GM12892 (cell line): Measurements from ENCODE around the gene GRPEL1.

Source experiments
- POLR2A ChIP-seq: IDR thresholded peaks from 2 replicates; pipeline ENCODE4 v1.6.1; 2011; ENCODE audit warnings: low read depth, low read length, control low read depth
- POLR2AphosphoS5 ChIP-seq: IDR thresholded peaks from 2 replicates; pipeline ENCODE4 v1.6.1; 2011; ENCODE audit warnings: low read depth, low read length, control low read depth

GRCh38 chr4:7086384-7086783 lies 18.5 kb upstream of the GRPEL1 start:
- TF ChIP-seq POLR2A: no peak
- no peak for TF ChIP-seq POLR2AphosphoS5
